Subcutaneous adipose tissue (tissue), 4 donors: ENCODE results near the gene NIPA2. TPM values are rescaled to one million over a fixed set of nuclear protein-coding genes. Genes with fewer than 3 reads are reported as not detected.

Source experiments
- CTCF ChIP-seq: fragments of 450-650 bp; IDR thresholded peaks from one replicate; pipeline ENCODE4 v1.5.1; 2016; ENCODE audit warnings: low read depth, mild to moderate bottlenecking, control low read depth, antibody characterized with exemption, moderate library complexity
- total RNA-seq, 4 donors: library from RNA; depleted of rRNA; stranded (reverse); fragments of >200 nt; gene quantifications; one replicate each; pipeline ENCODE4 v1.1.0, GENCODE V29; 2016

Gene NIPA2
- total RNA-seq, 4 donors from 2014 or later, result 38.8 to 55.4 (median 40.5) TPM

GRCh38 chr15:22887157-22887951 is 48.9 kb downstream of the NIPA2 start:
- TF ChIP-seq CTCF, result no peak

GRCh38 chr15:22888120-22888859 is 49.8 kb downstream of the NIPA2 start:
- TF ChIP-seq CTCF, result no peak

GRCh38 chr15:22889146-22889818 is 50.8 kb downstream of the NIPA2 start:
- no peak for TF ChIP-seq CTCF

- no peak for TF ChIP-seq CTCF
Measured at GRCh38 chr15:22890296-22890695, 51.8 kb downstream of the NIPA2 start.

- no peak for TF ChIP-seq CTCF
Measured at GRCh38 chr15:22891426-22892210, 53.2 kb downstream of the NIPA2 start.

GRCh38 chr15:22892333-22892732 is 53.9 kb downstream of the NIPA2 start:
- TF ChIP-seq CTCF, result no peak
